Sigmoid colon (tissue), 7 donors: ENCODE measurements around the gene POSTN. TPM values are rescaled to one million over a fixed set of nuclear protein-coding genes. Genes with fewer than 3 reads are reported as not detected.

Experiments
- DNase-seq: peaks from one replicate; pipeline ENCODE4 v3.0.0-alpha.2; 2019
- H3K27ac ChIP-seq, 4 donors: fragments of 200-600 bp; sonication (generic); one replicate each; pipeline ENCODE4 v1.5.1; 2016 to 2019; ENCODE audit warnings: mild to moderate bottlenecking in 1 of 4
- H3K27me3 ChIP-seq, 3 donors: fragments of 200-600 bp; sonication (generic); one replicate each; pipeline ENCODE4 v1.5.1; 2019; ENCODE audit warnings: mild to moderate bottlenecking in 1 of 3
- H3K36me3 ChIP-seq, 4 donors: fragments of 200-600 bp; sonication (generic); one replicate each; pipeline ENCODE4 v1.5.1; 2016 to 2019
- H3K4me1 ChIP-seq, 4 donors: fragments of 200-600 bp; sonication (generic); one replicate each; pipeline ENCODE4 v1.5.1; 2017 to 2019
- H3K4me3 ChIP-seq, 4 donors: fragments of 200-600 bp; sonication (generic); one replicate each; pipeline ENCODE4 v1.5.1; 2017 to 2019; ENCODE audit warnings: mild to moderate bottlenecking in 2 of 4, moderate library complexity in 1 of 4
- H3K9me3 ChIP-seq, 4 donors: fragments of 200-600 bp in 3 of 4; sonication (generic) in 3 of 4; one replicate each; pipeline versions ENCODE4 v1.5.1 to v1.6.1; 2013 to 2019
- EP300 ChIP-seq, 4 donors: sonication (generic); formaldehyde crosslinking; IDR thresholded peaks; one replicate each; pipeline ENCODE4 v1.6.1; 2017; ENCODE audit warnings: antibody characterized with exemption in 4 of 4
- POLR2A ChIP-seq, 2 donors: fragments of 450-650 bp; IDR thresholded peaks; one replicate each; pipeline ENCODE4 v1.6.1; 2016; ENCODE audit warnings: antibody characterized with exemption in 2 of 2, mild to moderate bottlenecking in 2 of 2, moderate library complexity in 2 of 2
- POLR2AphosphoS5 ChIP-seq, 4 donors: sonication (generic); formaldehyde crosslinking; IDR thresholded peaks; one replicate each; pipeline ENCODE4 v1.6.1; 2017; ENCODE audit warnings: antibody characterized with exemption in 4 of 4
- WGBS, 2 donors: extraction: QIAGEN DNeasy Blood & Tissue Kit; methylation state at CpG; one replicate each; pipeline ENCODE4 v1.1.7; 2013; 5-methylcytosine and 5-hydroxymethylcytosine counted together
- intact Hi-C: fragments of 100-400 bp; cut with DNase I; formaldehyde crosslinking; loops from one replicate; pipeline ENCODE4 v1.15.1; 2023
- polyA plus RNA-seq, 3 donors: library from polyadenylated mRNA; stranded (reverse); fragments of 200-250 nt; gene quantifications; one replicate each; pipeline ENCODE4 v1.2.3, GENCODE V29; 2013
- total RNA-seq, 4 donors: library from RNA; depleted of rRNA; stranded (reverse); fragments of >200 nt; gene quantifications; one replicate each; pipeline ENCODE4 v1.1.0, GENCODE V29; 2016
- TF ChIP-seq, protein P1 (sequence below), 4 experiments: fragments of 450-650 bp in 3 of 4; fragments of 200-600 bp in 1 of 4; IDR thresholded peaks; one replicate each; pipeline ENCODE4 v1.5.1; 2016 to 2019; ENCODE audit warnings: antibody characterized with exemption in 4 of 4, mild to moderate bottlenecking in 3 of 4, moderate library complexity in 2 of 4
- donor health status: healthy with polysubstance abuse.
- donor health status: Bipolar disorder and iron deficiency.
- donor health status: healthy.

Gene POSTN
- total and polyA plus RNA-seq, 7 donors = 6.0 to 128 (median 33.2) TPM

DNA sequence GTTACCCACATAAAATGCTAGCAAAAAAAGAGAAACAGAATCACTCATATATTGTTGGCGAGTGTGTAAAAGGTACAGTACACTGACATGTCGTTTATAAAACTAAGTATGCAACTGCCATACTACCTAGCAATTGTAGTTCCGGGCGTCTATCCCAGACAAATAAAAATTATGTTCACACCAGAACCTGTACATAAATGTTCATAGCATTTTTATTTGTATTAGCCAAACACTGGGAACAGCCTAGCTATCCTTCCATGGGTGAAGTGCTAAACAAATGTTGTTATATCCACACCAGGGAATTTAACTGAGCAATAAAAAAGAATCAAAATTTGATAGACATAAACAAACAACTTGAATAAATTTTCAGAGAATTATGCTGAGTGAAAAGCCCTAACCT lies 28.9 kb upstream of the POSTN start:
- Histone ChIP-seq H3K27me3 (no peaks in the 10 kb centered on the region), H3K27ac (no peak overlapping the region), H3K4me3 (no peak overlapping the region), H3K36me3 (no peaks in the 10 kb centered on the region), H3K4me1 (peaks cover 0 to 18% (median 3%) of the 10 kb centered on the region in 4 donors), H3K9me3 (no peaks in the 10 kb centered on the region)
- intact Hi-C loops = no loop called here
- 36 to 72% methylated on average over 4 of the region's 4 CpGs for WGBS, 2 donors
- no peak for DNase-seq
- no peak for TF ChIP-seq POLR2AphosphoS5 (IDR thresholded peaks at IDR 0.05)
- TF ChIP-seq POLR2A (IDR thresholded peaks at IDR 0.05) = no peak
- no peak for TF ChIP-seq EP300 (IDR thresholded peaks at IDR 0.05)
- TF ChIP-seq, protein P1, sequence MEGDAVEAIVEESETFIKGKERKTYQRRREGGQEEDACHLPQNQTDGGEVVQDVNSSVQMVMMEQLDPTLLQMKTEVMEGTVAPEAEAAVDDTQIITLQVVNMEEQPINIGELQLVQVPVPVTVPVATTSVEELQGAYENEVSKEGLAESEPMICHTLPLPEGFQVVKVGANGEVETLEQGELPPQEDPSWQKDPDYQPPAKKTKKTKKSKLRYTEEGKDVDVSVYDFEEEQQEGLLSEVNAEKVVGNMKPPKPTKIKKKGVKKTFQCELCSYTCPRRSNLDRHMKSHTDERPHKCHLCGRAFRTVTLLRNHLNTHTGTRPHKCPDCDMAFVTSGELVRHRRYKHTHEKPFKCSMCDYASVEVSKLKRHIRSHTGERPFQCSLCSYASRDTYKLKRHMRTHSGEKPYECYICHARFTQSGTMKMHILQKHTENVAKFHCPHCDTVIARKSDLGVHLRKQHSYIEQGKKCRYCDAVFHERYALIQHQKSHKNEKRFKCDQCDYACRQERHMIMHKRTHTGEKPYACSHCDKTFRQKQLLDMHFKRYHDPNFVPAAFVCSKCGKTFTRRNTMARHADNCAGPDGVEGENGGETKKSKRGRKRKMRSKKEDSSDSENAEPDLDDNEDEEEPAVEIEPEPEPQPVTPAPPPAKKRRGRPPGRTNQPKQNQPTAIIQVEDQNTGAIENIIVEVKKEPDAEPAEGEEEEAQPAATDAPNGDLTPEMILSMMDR (IDR thresholded peaks at IDR 0.05) = no peak

DNA sequence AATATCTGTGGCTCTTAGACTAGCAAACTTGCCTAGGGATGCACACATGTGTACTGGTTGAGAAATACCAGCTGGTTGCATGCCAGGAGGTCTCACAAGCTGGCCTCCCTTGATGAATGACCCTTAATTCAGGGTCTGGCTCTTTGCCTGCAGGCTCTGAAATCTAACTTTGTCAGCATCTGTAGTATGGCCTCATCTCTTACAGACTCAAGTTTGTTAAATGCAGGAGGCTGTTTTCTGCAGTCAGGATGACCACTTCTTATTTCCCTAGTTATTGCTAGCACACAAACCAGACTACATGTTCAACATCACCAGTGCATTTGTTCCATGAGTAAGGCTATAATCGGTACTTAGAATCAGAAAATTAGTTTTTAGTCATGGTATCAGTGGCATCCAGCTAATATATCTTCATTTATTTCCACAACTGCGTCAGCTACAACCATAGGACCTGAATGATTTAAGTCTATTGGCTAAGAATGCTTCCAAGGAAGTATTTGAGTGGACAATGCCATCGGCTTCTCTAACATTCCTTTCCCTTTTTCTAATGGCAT lies 23.3 kb upstream of the POSTN start:
- intact Hi-C loops = no loop called here
- Histone ChIP-seq H3K36me3 (no peaks in the 10 kb centered on the region), H3K4me3 (no peak overlapping the region), H3K27ac (no peak overlapping the region), H3K4me1 (peaks cover 0 to 39% (median 21%) of the 10 kb centered on the region in 4 donors), H3K9me3 (no peaks in the 10 kb centered on the region), H3K27me3 (no peaks in the 10 kb centered on the region)
- no peak for DNase-seq
- whole genome bisulfite sequencing, 2 donors = 64 to 74% methylated on average over 3 of the region's 3 CpGs
- TF ChIP-seq, protein P1 (IDR thresholded peaks at IDR 0.05) = no peak
- TF ChIP-seq POLR2AphosphoS5 (IDR thresholded peaks at IDR 0.05) = no peak
- no peak for TF ChIP-seq POLR2A (IDR thresholded peaks at IDR 0.05)
- TF ChIP-seq EP300 (IDR thresholded peaks at IDR 0.05) = no peak

DNA sequence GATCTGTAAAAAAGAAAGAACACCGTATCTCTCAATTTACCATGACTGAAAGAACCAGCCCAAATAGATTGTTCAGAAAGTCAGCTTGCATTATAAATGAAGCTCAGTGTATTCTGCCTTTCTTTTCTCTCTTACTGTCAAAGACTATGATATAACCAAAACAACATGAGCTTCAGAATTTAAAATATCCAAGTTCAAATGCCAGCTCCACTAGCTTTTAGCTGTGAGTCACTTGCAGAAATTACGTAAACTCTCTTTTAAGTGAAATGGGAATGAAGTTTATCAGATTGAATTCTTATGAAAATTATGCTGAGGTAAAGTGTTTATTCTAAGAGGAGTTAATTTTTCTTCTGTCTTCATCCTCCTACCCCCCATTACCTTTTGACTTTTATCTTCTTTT lies 20.0 kb upstream of the POSTN start:
- DNase-seq = no peak
- intact Hi-C loops = no loop called here
- Histone ChIP-seq H3K4me3 (no peak overlapping the region), H3K27ac (peak overlapping the region in 2 of 4 donors; percentile 1 to 53), H3K36me3 (no peaks in the 10 kb centered on the region), H3K4me1 (peaks cover 0 to 36% (median 18%) of the 10 kb centered on the region in 4 donors), H3K9me3 (no peaks in the 10 kb centered on the region), H3K27me3 (no peaks in the 10 kb centered on the region)
- WGBS, 2 donors = 75 to 83% methylated on average over 2 of the region's 2 CpGs
- TF ChIP-seq, protein P1 (IDR thresholded peaks at IDR 0.05) = no peak
- TF ChIP-seq EP300 (IDR thresholded peaks at IDR 0.05) (no peak), POLR2A (IDR thresholded peaks at IDR 0.05) (no peak), POLR2AphosphoS5 (IDR thresholded peaks at IDR 0.05) (no peak)

DNA sequence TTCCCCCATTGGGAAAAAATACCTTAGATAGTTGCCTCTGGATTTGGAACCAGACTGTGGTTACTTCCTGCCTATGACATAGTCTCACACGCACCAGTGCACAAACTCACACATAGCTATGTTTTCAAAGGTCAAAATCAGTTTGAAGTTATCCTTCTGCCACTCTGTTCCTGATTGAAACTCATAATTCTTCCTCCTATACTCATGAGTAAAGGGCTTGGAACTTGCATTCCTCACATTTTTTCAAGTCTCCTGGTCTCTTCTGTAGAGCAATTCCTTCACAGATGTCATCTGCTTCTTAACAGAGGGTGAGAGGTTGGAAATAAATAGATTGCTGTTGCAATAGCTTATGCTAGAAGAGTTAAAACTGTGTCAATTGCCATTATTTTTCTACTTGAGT lies 18.6 kb upstream of the POSTN start:
- DNase-seq = no peak
- no peaks in the 10 kb centered on the region for H3K27me3 ChIP-seq
- H3K4me3 ChIP-seq = no peak overlapping the region
- intact Hi-C loops = no loop called here
- no peaks in the 10 kb centered on the region for H3K36me3 ChIP-seq
- TF ChIP-seq EP300 (IDR thresholded peaks at IDR 0.05) (no peak), POLR2AphosphoS5 (IDR thresholded peaks at IDR 0.05) (no peak), POLR2A (IDR thresholded peaks at IDR 0.05) (no peak)
- TF ChIP-seq, protein P1 (IDR thresholded peaks at IDR 0.05) = no peak
- 52 to 61% methylated on average over 1 of the region's 1 CpG for WGBS, 2 donors
- H3K4me1 ChIP-seq = peaks cover 0 to 36% (median 18%) of the 10 kb centered on the region in 4 donors
- no peaks in the 10 kb centered on the region for H3K9me3 ChIP-seq
- H3K27ac ChIP-seq = no peak overlapping the region

DNA sequence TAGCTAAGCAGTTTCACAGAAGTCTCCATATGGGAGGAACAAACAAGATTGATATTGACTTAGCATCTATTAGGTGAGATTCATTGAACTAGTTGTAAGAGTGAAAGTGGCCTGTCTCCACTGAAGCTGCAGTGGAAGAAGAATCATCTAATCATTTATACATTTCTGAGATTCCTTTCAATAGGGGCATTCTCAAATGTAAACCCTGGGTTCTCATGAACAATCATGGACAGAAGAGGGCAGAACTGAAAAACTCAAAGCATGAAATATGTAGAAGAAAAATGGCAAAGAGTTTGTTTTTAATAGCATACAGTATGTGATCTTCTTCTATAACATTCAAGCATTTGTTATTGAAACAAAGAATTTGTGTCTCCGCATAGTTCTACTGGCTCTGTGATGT lies 17.6 kb upstream of the POSTN start:
- Histone ChIP-seq H3K27ac (no peak overlapping the region), H3K4me3 (no peak overlapping the region), H3K4me1 (peaks cover 0 to 31% (median 15%) of the 10 kb centered on the region in 4 donors), H3K9me3 (no peaks in the 10 kb centered on the region), H3K27me3 (no peaks in the 10 kb centered on the region), H3K36me3 (no peaks in the 10 kb centered on the region)
- no peak for TF ChIP-seq EP300 (IDR thresholded peaks at IDR 0.05)
- TF ChIP-seq, protein P1 (IDR thresholded peaks at IDR 0.05) = no peak
- no peak for TF ChIP-seq POLR2A (IDR thresholded peaks at IDR 0.05)
- TF ChIP-seq POLR2AphosphoS5 (IDR thresholded peaks at IDR 0.05) = no peak
- 86 to 97% methylated on average over 1 of the region's 1 CpG for WGBS, 2 donors
- no peak for DNase-seq
- intact Hi-C loops = no loop called here
